UCSD-AML1 (cell line): ENCODE data around the gene TRIM47.
A peak's percentile ranks its signal among the peaks of the same experiment; 100 is the strongest.

Experiments used
- DNase-seq: peaks from one replicate; lab custom pipeline; 2025; ENCODE audit not compliant: unreplicated experiment; lab: John Stamatoyannopoulos, UW

The TRIM47 gene

DNA sequence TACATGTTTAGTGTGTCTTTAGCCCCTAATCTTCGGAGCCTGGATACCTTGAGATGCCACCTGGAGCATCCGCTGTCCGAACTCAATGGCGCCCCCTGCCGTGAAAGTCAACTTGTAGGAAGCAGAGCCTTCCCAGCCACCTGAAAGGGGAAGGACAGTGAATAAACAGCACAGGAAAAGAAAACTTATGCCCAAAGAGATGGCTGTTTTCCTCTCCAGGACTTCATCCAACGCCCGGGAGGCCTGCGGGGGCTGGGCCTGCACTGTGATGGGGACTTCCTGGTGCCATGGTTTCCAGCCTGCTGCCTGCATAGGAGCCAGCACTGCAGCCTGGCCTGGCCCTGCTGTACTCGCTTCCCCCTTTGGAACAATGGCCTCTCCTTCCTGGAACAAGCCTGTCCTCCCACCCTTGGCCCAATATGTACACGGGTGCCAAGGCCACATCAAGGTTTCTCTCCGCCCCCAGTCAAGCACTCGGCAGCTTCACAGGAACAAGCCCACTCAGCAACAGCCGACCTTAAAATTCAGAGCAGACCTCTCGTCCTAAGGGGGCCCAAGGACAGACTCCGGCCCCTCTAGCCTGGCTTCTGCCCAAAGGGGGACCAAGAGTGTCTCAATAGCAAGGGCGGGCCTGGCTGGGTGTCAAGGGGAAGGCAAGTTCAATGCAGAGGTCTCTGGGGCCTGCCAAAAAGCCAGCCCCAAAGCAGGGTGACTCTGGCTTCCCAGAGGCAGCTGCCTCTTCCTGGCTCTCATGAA lies 29.7 kb downstream of the TRIM47 start:
- peak; percentile 74 for DNase-seq

DNA sequence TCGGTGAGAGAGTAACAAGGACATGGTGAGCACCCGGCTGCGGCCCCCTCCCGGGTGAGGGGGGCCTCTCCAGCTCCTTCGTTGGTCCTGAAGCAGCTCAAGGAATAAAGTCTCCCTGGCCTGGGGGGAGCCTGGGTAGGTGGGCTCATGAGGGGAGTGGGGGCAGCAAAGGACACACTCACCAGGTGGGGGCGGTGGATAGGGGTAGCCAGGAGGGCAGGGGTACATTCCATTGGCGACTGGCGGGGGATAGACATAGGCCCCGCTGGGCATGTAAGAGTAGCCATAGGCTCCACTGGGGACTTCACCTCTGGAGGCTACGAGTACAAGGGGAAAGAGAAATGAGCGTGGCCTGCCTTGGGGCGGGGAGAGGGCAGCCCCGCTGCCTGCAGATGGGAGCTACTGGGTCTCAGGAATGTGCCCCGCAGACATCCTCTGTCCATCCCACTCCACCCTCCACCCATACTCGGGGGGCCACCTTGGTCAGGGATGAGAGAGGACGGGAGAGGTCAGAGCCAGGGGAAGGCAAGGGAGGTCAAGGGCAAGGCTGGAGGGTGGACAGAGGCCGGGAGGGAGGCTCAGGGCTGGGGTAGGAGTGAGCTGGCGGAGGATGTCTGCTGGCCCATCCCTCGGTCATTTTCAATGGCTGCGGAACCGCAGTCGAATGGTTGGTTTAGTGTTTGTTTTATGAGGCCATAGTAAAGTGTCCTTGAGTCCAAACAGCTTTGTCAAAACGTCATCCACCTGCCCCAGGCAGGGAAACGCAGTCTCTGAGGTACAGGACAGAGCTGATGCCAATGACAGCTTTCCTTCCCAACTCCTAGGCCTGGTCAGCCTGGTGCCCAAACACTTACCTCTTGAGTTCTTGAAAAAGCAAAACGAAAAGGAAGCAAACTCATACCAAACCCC lies 30.5 kb downstream of the TRIM47 start:
- DNase-seq, result no peak

DNA sequence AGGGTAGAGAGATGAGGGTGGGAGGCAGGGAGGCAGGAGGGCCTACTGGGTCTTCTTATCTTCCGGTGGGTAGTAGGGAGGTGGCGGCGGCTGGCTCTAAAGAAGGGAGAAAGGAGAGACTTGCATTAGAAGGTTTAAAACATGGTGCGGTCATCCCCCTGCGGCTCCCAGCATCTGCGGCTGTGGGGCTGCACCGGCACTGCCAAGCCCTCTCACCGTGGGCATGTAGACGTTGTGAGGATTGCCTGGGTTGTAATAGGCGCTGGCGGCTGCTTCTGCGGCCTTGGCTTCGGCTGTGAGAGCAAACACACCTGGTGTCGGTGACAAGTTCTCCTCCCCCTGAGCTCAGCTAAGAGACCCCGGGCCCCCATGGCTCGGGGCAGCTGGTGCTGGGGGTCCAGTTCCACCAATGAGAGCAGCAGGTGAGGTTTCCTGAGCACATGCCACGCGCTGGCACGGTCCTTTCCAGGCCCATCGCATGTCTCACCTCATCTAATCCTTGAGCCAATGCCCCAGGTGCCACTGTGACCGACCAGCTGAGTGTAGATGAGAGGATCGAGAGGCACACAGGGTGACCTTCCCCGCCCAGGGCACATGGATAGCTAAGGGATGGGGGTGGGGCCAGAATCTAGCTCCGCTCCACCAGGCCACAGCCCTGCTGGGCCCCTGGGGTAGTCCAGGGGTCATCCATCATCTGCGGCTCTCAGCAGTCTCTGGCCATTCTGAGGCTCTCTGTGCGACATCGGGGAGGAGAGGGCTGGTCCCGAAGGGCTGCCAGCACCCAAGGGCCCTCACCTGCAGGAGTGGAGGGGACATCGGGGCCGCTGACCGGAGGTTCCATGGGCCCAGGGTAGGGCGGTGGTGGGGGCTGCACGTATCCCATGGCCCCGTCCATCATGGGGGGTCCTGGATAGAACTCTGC lies 31.4 kb downstream of the TRIM47 start:
- no peak for DNase-seq

DNA sequence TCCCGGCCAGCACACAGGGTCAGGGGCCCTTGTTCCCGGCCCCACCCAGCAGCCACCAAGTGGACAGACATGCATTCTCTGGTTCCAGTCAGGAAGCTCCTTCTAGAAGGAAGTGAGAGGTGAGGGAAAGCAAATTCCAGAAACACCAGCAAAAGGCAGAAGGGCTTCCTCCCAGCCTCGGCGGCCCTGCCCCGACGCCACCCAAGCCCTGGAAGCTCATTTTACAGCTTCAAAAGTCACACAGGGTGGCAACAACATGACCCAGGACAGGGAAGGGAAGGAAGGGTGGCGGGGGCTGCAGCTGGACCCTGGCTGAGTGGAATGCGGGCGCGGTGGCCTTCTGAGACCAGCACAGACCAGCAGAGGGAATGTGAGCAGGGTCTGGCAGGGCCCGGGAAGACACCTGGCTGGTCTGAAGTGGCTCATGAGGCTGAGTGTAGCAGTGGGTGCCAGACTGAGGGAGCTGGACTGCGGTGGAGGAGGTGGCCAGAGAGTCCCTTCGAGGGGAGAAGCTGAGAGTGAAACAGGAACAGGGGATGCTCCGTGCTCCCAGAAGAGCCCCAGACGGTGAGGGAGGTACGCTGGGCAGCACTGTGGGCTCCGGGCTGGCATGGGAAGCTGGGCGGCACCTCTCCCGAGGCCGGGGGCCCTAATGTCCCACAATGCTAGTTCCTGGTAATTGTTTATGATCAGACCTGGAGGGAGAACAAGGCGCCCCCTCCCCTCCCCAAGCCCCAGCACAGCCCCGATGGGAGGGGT lies 32.3 kb downstream of the TRIM47 start:
- DNase-seq, result no peak

DNA sequence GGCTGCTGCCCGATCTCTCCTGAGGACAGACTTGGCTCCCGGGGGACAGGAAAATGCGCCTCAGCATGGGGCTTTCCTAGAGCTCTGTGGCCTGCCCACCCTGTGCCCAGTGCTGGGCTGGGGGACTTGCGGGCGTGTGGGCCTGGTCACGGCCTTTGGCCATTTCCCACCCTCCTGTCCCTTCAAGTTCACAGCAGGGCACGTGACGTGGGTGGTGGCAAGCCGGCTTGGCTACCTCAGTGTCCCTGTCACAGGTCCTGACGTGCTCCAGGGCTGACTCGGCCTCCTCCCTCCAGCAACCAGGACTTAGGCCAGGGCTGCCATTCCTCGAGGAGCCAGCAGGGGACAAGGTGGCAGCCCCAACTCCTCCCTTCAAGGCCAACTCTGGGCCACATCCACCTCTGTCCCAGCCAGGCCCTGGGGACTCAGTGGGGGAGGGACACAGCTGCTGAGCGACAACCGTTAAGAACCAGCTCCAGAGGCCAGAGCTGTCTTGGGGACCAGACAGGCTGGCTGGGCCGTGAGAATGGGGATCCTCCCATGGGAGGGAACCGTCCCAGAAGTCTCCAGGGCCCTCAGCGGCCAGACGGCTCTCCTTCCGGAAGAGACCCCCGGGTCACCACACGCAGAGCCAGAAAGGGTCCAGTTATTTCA lies 33.2 kb downstream of the TRIM47 start:
- DNase-seq, result peak; percentile 91

DNA sequence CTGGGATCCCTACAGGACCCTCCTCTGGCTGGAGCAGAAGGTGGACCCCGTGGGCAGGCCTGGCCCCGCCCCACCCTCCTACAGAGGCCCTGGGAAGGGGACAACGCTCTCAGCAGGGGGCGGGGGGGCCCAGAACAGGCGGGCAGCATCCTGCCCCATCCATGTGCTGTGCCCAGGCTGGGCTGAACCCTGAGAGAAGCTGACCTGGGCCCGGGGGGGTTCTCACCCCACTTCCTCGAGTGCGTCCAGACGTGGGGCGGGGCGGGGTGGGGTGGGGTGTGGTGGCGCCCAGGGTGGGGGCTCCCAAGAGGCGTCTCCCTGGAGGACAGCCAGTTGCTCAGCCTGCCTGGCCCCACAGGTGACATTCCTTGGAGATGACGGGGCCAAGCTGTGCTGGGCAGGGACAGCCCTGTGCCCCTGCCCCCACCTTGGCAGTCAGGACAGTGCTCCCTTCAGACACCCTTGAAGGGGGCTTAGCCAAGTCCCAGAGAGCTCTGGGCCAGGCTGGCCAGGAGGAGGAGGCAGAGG lies 33.8 kb downstream of the TRIM47 start:
- DNase-seq, result peak; percentile 79

DNA sequence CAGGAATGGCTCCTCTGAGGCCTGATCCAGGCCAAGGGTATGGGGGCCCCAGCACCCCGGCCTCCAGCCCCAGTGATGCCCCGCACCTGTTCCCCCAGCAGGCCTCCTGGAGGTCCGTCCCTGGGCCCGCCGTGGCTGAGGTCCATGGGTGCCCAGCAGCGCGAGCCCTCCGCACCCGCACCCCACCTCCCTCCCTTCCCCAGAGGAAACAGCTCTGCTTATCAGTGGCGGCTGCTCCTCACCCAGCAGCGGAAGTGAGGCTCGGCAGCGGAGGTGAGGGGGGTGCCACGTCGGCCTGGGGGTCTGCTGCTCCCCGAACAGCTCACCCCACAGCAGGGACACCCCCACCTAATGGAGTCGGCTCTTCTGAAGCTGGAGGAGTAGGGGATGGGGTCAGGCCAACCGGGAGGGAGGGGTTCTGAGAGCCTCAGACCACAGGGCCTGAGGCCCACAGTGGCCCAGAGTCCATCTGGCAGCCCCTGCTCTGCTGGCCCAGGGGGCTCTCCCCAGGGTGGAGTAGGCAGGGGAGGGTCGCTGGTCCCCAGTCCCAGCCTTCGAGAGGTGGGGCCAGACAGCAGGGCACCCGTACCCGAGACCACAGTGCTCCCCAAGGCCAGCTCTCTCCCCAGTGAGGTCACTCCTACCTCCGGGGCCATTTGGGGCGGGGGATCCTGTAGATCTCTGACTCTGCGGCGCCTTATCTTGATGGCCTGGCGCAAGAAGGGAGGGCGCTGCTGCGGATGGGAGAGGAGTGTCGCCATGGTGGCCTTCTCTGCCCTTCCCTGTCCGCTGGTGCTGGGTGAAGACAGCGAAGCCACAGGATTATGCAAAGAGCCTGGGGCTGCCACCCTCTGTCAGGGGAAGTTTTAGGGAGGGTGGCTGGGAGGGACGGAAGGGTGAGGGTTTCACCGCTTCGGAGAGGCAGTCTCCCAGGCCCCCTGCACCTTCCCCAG lies 34.5 kb downstream of the TRIM47 start, which contains the start of gene UNC13D:
TSS of gene UNC13D (minus strand) at position 828 of the 953 bp plus-strand sequence. CDS start at position 761, 67 bp downstream.
- peak; percentile 83 for DNase-seq

DNA sequence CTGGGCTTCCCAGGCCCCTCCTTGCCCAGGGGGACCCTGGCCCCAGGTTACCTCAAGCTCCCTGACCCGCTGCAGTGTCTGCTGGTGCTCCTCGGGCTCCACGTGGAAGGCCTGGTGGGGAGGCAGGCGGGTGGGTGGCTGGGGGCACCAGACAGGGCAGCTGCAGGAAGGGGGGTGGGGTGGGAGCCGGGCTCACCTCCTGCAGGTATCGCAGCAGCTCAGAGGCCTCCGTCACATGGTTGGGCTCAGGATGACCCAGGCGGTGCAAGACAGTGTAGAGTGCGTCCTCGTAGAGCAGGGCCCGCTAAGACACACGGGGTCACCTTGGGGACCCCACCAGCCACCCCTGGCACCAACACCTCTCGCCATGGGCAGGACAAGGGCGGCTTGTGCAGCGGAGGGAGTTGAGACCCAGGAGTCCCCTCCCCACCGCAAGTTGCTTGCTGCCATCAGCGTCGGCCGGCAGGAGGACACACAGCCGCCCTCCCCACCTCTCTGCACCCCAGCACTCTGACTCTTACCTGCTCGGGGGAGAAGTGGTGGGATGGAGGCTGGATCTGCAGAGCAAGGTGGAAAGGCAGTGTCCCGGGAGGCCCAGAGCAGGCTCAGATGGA lies 35.3 kb downstream of the TRIM47 start:
- DNase-seq, result no peak

DNA sequence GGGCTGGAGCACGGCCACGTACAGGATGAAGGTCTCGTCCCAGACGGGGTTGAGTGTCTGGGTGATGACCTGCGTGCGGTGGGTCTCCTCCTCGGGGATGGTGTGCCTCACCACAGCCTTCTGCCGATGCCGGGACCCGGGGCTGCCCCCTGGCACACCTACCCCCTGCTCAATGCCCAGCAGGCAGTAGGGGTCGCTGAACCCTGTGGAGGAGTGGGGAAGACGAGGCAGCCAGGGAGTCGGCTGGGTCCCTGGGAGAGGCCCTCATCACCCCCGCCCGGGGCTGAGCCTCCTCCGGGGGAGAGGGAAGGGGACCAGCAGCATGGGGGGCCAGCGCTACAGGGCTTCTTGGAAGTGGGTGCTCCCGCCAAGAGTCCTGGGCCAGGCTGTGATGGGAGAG lies 36.0 kb downstream of the TRIM47 start:
- DNase-seq, result no peak

DNA sequence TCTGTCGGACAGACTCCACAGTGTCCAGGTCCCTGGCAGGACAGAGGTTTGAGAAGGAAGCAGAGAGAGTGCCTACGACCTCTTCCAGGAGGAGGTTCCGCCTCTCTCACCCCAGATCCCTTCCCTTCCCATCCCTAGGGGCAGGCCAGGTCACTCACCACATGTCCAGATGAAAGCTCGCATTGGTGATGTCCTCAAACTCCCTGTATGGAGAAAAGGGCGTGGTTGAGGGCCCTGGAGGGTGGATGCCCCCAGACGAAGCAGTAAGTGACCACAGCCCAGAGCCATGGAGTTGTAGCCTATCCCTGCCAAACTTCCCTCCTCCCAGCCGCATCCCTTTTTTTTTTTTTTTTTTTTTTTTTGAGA lies 37.6 kb downstream of the TRIM47 start:
- DNase-seq, result no peak

DNA sequence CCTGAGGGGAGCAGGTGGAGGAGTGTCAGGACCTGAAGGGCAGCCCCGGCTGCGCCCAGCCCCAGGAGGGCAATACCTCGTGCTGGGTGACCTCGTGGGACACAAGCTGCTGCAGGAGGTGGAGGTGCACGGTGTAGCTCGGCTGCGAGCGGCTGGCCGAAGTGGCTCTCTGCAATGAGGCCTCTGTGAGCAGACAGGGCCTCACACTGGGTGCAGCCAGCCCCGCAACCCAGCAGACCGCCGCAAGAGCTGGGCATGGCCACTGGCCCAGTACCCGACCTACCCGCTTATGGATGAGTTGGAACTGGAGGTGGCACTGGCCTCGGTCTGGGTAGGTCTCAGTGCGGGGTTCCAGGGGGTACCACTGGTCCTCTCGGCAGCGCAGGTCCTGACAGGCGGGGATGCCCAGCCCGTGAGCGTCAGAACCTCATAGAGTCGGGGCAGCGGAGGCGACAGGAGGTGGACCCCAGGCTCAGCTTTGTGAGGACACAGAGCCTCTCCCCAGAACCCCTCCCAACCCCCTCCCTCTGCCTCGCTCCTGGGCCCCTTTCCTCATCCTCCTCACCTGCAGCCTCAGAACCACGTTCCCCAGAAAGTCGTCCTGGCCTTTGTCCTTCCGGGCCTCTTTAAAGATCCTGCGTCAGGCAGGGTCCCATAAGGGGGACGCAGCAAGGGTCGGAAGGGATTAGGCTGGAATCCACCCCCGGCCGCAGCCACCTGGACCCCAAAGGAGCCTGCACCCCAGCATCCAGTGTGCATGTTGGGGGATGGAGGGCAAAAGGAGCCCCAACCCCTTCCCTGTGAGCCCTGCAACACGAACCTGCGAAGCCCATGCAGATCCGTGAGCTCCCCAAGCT lies 38.2 kb downstream of the TRIM47 start:
- no peak for DNase-seq

DNA sequence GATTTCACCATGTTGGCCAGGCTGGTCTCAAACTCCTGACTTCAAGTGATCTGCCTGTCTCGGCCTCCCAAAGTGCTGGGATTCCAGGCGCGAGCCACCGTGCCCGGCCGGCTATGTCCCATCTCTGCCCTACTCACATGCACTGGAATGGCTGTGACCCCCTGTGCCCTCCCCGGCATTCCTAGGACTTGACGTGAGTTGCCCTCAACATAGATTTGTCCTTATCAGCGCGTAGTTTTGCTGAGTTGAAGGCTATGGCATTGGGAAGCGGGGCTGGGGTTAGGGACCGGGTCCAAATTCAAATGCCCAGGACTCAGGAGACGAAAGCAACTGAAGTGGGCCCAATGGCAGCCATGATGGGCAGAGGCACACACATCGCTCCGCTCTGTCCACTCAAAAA lies 40.0 kb downstream of the TRIM47 start:
- DNase-seq, result no peak

DNA sequence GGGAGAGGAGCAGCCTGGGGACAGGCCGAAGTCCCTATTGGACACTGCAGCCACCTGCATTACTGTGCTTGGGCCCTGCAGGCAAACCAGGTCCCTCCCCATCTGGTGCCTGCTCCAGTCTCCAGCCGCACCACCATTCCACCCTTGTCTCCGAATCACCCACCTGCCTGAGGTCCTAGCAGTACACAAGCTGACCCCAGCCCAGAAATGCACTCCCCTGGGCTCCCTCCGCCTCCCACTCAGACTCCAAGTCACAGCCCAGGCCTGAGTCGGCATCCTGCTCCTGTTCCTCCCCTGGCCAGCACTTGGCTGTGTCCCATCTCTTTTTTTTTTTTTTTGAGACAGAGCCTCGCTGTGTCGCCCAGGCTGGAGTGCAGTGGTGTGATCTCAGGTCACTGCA lies 40.5 kb downstream of the TRIM47 start:
- DNase-seq, result no peak

DNA sequence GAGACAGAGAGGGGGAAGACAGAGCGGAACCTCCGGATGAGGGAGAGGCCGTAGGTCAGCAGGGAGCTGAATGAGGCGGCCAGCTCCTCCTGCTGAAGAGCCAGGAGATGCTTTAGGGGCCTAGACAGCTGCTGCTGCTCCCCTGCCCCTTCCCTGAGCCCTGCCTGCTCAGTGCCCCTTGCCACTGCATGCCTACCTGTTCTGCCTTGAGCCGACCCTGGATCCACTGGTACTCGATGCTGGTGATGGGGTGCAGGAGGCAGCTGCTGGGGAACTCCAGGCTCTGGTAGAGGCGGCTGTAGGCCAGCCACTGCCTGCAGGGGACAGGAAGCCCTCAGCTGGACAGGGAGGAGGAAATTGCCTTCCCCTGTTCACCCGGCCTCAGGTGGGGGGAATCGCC lies 41.8 kb downstream of the TRIM47 start:
- DNase-seq, result no peak

DNA sequence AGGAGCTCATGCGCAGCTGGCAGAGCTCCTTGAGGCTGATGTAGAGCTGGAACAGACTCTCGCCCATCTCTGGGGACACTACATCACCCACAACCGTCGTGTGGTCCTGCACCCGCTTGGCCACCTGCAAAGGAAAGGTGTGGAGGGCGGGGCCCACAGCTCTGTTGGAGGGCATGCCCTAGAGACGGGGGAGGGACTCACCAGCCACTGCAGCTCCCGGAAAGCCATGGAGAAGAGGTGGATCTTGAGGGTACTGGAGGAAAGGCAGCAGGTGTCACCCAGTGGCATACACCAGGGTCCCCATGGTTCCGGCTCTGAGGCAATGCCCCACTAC lies 42.8 kb downstream of the TRIM47 start:
- DNase-seq, result no peak

DNA sequence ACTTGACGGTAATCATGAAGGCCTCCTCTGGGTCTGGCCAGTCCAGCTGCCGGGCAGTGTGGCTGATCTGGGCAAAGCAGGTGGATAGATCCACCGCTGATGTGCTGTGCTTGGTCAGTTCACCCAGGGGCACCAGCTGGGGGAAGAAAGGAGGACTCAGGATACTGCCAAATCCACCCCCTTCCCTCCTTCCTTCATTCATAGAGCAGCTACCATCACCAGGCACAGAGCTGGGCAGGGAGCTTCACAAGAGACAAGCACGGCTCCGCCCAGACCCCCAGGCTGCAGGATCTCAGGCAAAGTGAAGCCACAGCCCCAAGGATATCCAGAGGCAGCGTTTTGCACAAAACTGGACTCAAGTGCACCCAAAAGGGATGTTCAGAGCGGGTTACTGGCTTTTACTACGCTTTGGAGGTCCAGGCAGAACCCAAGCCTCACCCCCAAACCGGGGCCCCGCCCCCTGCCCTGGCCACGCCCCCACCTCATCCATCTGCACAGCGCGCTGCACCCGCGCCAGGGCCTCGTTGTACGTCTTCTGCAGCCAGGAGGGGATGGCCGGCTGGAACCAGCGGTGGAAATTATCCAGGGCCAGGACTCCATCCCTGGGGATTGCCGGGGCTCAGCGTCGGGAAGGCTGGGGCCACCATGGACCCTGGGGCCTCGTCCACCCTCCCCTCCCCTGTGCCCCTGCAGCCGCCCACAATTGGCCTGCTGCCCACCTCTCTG lies 43.3 kb downstream of the TRIM47 start:
- no peak for DNase-seq
